Endothelial cell of umbilical vein (primary cell): Measurements from ENCODE around the gene ATP2B2. TPM values are rescaled to one million over a fixed set of nuclear protein-coding genes. Genes with fewer than 3 reads are reported as not detected.

Experiments
- Bru-seq: library from RNA; stranded (reverse); fragments of 400-500 nt; gene quantifications from one replicate; lab custom pipeline; 2021; lab: Mats Ljungman, UMichigan
- BruChase-seq, 2 experiments: library from RNA; stranded (reverse); fragments of 400-500 nt; gene quantifications; one replicate each; lab custom pipeline; 2021; lab: Mats Ljungman, UMichigan
- BruUV-seq: library from RNA; stranded (reverse); fragments of 400-500 nt; replicated peaks from 2 replicates; lab custom pipeline; 2021; lab: Mats Ljungman, UMichigan
- CTCF ChIA-PET: fragments of 300-600, 350-600 bp; sonication (Branson Sonifier 250); formaldehyde crosslinking; loops from one replicate; lab custom pipeline; 2021; ENCODE audit warnings: antibody characterized with exemption, inconsistent platforms; lab: Charles Lee
- POLR2A ChIA-PET: fragments of 300-600, 350-600 bp; sonication (Branson Sonifier 250); formaldehyde crosslinking; loops from one replicate; lab custom pipeline; 2021; ENCODE audit warnings: antibody characterized with exemption, inconsistent platforms; lab: Charles Lee
- DNase-seq: peaks from one replicate; pipeline ENCODE4 v3.0.0-alpha.2; 2011; ENCODE audit warnings: low read depth, low spot score
- FAIRE-seq: peaks from 2 replicates; lab custom pipeline; 2011; peaks lifted over from hg19 to GRCh38; lab: Jason Lieb, UNC
- H2AFZ ChIP-seq: 2 replicates; pipeline ENCODE4 v1.6.0; 2012; ENCODE audit warnings: low read depth, low read length, control low read depth, inconsistent platforms
- H3K27ac ChIP-seq: 2 replicates; pipeline ENCODE4 v1.5.1; 2011; ENCODE audit warnings: low read depth, mild to moderate bottlenecking, control low read depth, low read length, moderate library complexity; ENCODE audit not compliant: insufficient read depth
- H3K27me3 ChIP-seq, 2 experiments: 2 replicates each; pipeline versions ENCODE4 v1.6.0 to v1.6.1; 2011; ENCODE audit warnings: low read length in 2 of 2, mixed read lengths in 1 of 2; ENCODE audit not compliant: control insufficient read depth in 2 of 2, insufficient read depth in 2 of 2
- H3K36me3 ChIP-seq, 2 experiments: 2 replicates in 1 of 2; 3 replicates in 1 of 2; pipeline ENCODE4 v1.5.1; 2011; ENCODE audit warnings: low read length in 2 of 2, mild to moderate bottlenecking in 1 of 2, moderate library complexity in 1 of 2; ENCODE audit not compliant: control insufficient read depth in 2 of 2, insufficient read depth in 2 of 2; ENCODE audit errors: extremely low read depth in 1 of 2
- H3K4me1 ChIP-seq: 3 replicates; pipeline ENCODE4 v1.5.1; 2011; ENCODE audit warnings: mild to moderate bottlenecking, low read length; ENCODE audit not compliant: control insufficient read depth, insufficient read depth; ENCODE audit errors: extremely low read depth
- H3K4me2 ChIP-seq: 2 replicates; pipeline ENCODE4 v1.6.1; 2011; ENCODE audit warnings: low read length, control low read depth, mixed read lengths; ENCODE audit not compliant: insufficient read depth
- H3K4me3 ChIP-seq, 3 experiments: fragments of 200-600 bp in 1 of 3; sonication (generic), shearing (Covaris generic) in 1 of 3; replicated peaks in 1 of 3; 2 replicates each; pipeline ENCODE4 v1.5.1; 2011 to 2016; ENCODE audit warnings: control low read depth in 3 of 3, low read length in 3 of 3, mild to moderate bottlenecking in 2 of 3, inconsistent platforms in 1 of 3, low read depth in 1 of 3, moderate library complexity in 1 of 3; ENCODE audit not compliant: insufficient read depth in 1 of 3
- H3K79me2 ChIP-seq: 2 replicates; pipeline ENCODE4 v1.6.0; 2012; ENCODE audit warnings: low read length, inconsistent platforms; ENCODE audit not compliant: control insufficient read depth, insufficient read depth
- H3K9ac ChIP-seq: replicated peaks from 2 replicates; pipeline ENCODE3; 2011; ENCODE audit warnings: low read length, control low read depth; ENCODE audit not compliant: insufficient read depth; ENCODE audit errors: extremely low read depth
- H3K9me1 ChIP-seq: replicated peaks from 3 replicates; pipeline ENCODE4 v1.6.0; 2011; ENCODE audit warnings: mild to moderate bottlenecking, low read length; ENCODE audit not compliant: control insufficient read depth, insufficient read depth; ENCODE audit errors: extremely low read depth
- H3K9me3 ChIP-seq: replicated peaks from 2 replicates; pipeline ENCODE4 v1.5.1; 2012; ENCODE audit warnings: low read length, inconsistent platforms; ENCODE audit not compliant: control insufficient read depth, insufficient read depth
- H4K20me1 ChIP-seq: replicated peaks from 2 replicates; pipeline ENCODE3; 2011; ENCODE audit warnings: mild to moderate bottlenecking, low read length; ENCODE audit not compliant: control insufficient read depth, insufficient read depth; ENCODE audit errors: extremely low read depth
- EZH2 ChIP-seq: IDR thresholded peaks from 2 replicates; pipeline ENCODE4 v1.6.1; 2012; ENCODE audit warnings: borderline replicate concordance, low read depth, mild to moderate bottlenecking, moderate library complexity, low read length, inconsistent platforms; ENCODE audit not compliant: severe bottlenecking
- FOS ChIP-seq: IDR thresholded peaks from 2 replicates; pipeline ENCODE4 v1.6.1; 2011; ENCODE audit warnings: mild to moderate bottlenecking, low read length, moderate library complexity, borderline replicate concordance; ENCODE audit not compliant: insufficient read depth
- GATA2 ChIP-seq: IDR thresholded peaks from 2 replicates; pipeline ENCODE4 v1.7.0; 2011; ENCODE audit warnings: low read depth, mild to moderate bottlenecking, moderate library complexity, mixed read lengths, low read length; ENCODE audit not compliant: insufficient read length, insufficient read depth
- JUN ChIP-seq: IDR thresholded peaks from 2 replicates; pipeline ENCODE4 v1.6.1; 2011; ENCODE audit warnings: borderline replicate concordance, low read depth; ENCODE audit not compliant: insufficient read length, insufficient read depth
- MYC ChIP-seq: IDR thresholded peaks from one replicate; pipeline ENCODE4 v1.6.1; 2011; ENCODE audit warnings: mild to moderate bottlenecking, low read depth, low read length
- POLR2A ChIP-seq: IDR thresholded peaks from 2 replicates; pipeline ENCODE4 v1.6.1; 2012; ENCODE audit warnings: low read depth, mild to moderate bottlenecking, control low read depth, low read length
- POLR2AphosphoS5 ChIP-seq: IDR thresholded peaks from 2 replicates; pipeline ENCODE4 v1.6.1; 2012; ENCODE audit warnings: low read depth, mild to moderate bottlenecking, control low read depth, low read length, moderate library complexity; ENCODE audit not compliant: insufficient read depth
- dilution Hi-C: fragments of 300-500 bp; cut with MboI; formaldehyde crosslinking; loops from one replicate; pipeline ENCODE4 v1.15.0; 2019; ENCODE audit warnings: low sequenced_read_pairs; ENCODE audit not compliant: extremely low pct_ligation_motif_present
- intact Hi-C: fragments of 100-400 bp; cut with micrococcal nuclease; formaldehyde crosslinking; loops from one replicate; pipeline ENCODE4 v1.10.0; 2022
- long read RNA-seq: library from polyadenylated mRNA; stranded (forward); transcript quantifications from one replicate; pipeline ENCODE4 v2.0.0, GENCODE V29; 2021
- polyA minus RNA-seq, 3 experiments: library from RNA; depleted of rRNA, polyadenylated mRNA; stranded (reverse); fragments of >200 nt; gene quantifications; 1 replicate in 1 of 3; 2 replicates in 2 of 3; pipeline ENCODE4 v1.2.3, GENCODE V29; 2011
- polyA plus RNA-seq, 4 experiments: library from polyadenylated mRNA; depleted of rRNA in 3 of 4; stranded (reverse) in 3 of 4; unstranded in 1 of 4; fragments of >200 nt; gene quantifications; 2 replicates each; pipeline versions ENCODE4 v1.2.1 to v1.2.3, GENCODE V29; 2011 to 2012; ENCODE audit warnings: missing spikeins in 1 of 4
- total RNA-seq: library from RNA; stranded (reverse); gene quantifications from 2 replicates; pipeline ENCODE4 v1.2.3, GENCODE V29; 2021
- TF ChIP-seq, protein P1 (sequence below): IDR thresholded peaks from 2 replicates; pipeline ENCODE4 v1.6.1; 2011; ENCODE audit not compliant: insufficient read depth, insufficient read length
- TF ChIP-seq, protein P2 (sequence below), 2 donors: IDR thresholded peaks; 1 replicate in 1 of 2; 2 replicates in 1 of 2; pipeline ENCODE4 v1.5.1; 2011; ENCODE audit warnings: low read length in 2 of 2, mild to moderate bottlenecking in 2 of 2, moderate library complexity in 2 of 2, control low read depth in 1 of 2, inconsistent platforms in 1 of 2, low read depth in 1 of 2; ENCODE audit not compliant: insufficient read depth in 1 of 2; ENCODE audit errors: extremely low read depth in 1 of 2

ATP2B2 gene
- total RNA-seq (not detected in 2 replicates), polyA plus RNA-seq (not detected in 2 replicates), polyA minus RNA-seq (not detected in 2 replicates), Bru-seq, nascent RNA (percentile 0 among the genes with signal in this experiment), BruChase-seq, experiment 1, labeled RNA remaining after a 6-hour chase (not detected), BruChase-seq, experiment 2, labeled RNA remaining after a 2-hour chase (not detected)
- not detected in 2 replicates for polyA plus RNA-seq (2011; cell fraction: cytosol; rRNA removed)
- polyA plus RNA-seq (2011; cell fraction: nucleus; rRNA removed): not detected in 2 replicates
- not detected in 2 replicates for polyA plus RNA-seq (2012)
- not detected for polyA minus RNA-seq (2011; cell fraction: cytosol; rRNA and poly(A)+ RNA removed)
- not detected in 2 replicates for polyA minus RNA-seq (2011; cell fraction: nucleus; rRNA and poly(A)+ RNA removed)
- long read RNA-seq: 0 reads

DNA sequence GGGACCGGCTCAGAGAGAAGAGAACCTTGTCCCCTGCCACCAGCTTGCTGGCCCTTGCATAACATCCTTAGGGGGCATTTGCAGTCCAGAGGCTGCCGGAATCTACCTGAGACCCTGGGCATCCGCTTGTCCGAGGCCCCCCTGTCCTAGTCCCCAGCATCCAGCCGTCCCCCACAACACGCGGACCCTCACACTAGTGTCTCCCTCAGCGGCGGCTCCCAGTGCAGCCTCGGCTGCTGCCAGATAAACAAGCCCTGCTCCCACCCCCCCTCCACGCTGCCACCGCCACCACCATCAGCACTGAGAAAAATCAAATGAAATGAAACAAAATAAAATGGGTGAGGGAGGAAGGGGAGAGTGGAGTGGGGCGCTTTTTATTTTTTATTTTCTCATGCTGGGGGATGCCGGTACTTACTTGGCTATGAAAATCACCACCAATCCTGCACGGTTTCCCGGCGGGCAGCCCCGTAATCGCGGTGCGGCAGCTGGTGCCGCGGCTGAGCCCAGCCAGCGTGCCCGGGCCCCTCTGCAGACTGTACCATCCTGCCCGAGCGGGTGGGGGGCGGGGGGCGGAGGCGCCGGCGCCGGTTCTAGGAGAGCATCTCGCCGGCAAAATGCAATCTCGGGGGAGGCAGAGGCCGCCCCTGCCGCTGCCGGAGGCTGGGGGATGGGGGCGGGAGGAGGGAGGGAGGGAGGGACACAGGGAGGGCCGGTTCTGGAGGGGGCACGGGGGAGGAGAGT lies at the start of gene ATP2B2:
Gene ATP2B2, minus strand, starts transcription at position 537 of the 741 bp plus-strand sequence. CDS start 56,043 bp downstream, outside the sequence.
- FAIRE-seq: no peak
- Histone ChIP-seq H3K4me3 (no peak within 1 kb of the TSS), H3K27me3 (peaks cover 10 to 12% of the 10 kb centered on the region in 2 experiments), H3K36me3 (no peaks in the 10 kb centered on the region), H2AFZ (no peak within 1 kb of the TSS), H3K9me1 (no peaks in the 10 kb centered on the region), H4K20me1 (no peaks in the 10 kb centered on the region), H3K79me2 (no peaks in the 10 kb centered on the region), H3K4me2 (no peak within 1 kb of the TSS), H3K9ac (no peak within 1 kb of the TSS), H3K9me3 (no peaks in the 10 kb centered on the region), H3K4me1 (no peaks in the 10 kb centered on the region), H3K27ac (no peak within 1 kb of the TSS)
- POLR2A ChIA-PET: no interaction called here
- CTCF ChIA-PET: no interaction called here
- dilution Hi-C loops: no loop called here
- intact Hi-C loops: no loop called here
- BruUV-seq: no TSS peak
- no peak for DNase-seq
- TF ChIP-seq, protein P1, sequence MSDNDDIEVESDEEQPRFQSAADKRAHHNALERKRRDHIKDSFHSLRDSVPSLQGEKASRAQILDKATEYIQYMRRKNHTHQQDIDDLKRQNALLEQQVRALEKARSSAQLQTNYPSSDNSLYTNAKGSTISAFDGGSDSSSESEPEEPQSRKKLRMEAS: no peak

GRCh38 chr3:10554746-10555145 lies 49.4 kb upstream of the ATP2B2 start:
- intact Hi-C loops (no loop called here), dilution Hi-C loops (no loop called here)
- CTCF ChIA-PET: no interaction called here
- no peaks in the 10 kb centered on the region for H4K20me1 ChIP-seq
- no peak overlapping the region for H3K4me2 ChIP-seq
- H3K79me2 ChIP-seq: no peaks in the 10 kb centered on the region
- DNase-seq (no peak), FAIRE-seq (no peak)
- H3K9me3 ChIP-seq: no peaks in the 10 kb centered on the region
- no peak overlapping the region for H2AFZ ChIP-seq
- no peaks in the 10 kb centered on the region for H3K36me3 ChIP-seq
- no peak overlapping the region for H3K9ac ChIP-seq
- no peaks in the 10 kb centered on the region for H3K9me1 ChIP-seq
- TF ChIP-seq MYC (no peak), POLR2A (no peak), FOS (no peak), EZH2 (no peak), JUN (no peak), GATA2 (no peak), POLR2AphosphoS5 (no peak)
- TF ChIP-seq, protein P2, sequence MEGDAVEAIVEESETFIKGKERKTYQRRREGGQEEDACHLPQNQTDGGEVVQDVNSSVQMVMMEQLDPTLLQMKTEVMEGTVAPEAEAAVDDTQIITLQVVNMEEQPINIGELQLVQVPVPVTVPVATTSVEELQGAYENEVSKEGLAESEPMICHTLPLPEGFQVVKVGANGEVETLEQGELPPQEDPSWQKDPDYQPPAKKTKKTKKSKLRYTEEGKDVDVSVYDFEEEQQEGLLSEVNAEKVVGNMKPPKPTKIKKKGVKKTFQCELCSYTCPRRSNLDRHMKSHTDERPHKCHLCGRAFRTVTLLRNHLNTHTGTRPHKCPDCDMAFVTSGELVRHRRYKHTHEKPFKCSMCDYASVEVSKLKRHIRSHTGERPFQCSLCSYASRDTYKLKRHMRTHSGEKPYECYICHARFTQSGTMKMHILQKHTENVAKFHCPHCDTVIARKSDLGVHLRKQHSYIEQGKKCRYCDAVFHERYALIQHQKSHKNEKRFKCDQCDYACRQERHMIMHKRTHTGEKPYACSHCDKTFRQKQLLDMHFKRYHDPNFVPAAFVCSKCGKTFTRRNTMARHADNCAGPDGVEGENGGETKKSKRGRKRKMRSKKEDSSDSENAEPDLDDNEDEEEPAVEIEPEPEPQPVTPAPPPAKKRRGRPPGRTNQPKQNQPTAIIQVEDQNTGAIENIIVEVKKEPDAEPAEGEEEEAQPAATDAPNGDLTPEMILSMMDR (IDR thresholded peaks at IDR 0.05; ENCODE audit: extremely low read depth in 1 of 2, insufficient read depth in 1 of 2, low read depth in 1 of 2, low read length in 2 of 2): no peak
- TF ChIP-seq, protein P1: no peak
- no peak overlapping the region for H3K27ac ChIP-seq
- POLR2A ChIA-PET: no interaction called here
- no peaks in the 10 kb centered on the region for H3K4me1 ChIP-seq
- H3K4me3 ChIP-seq: no peak overlapping the region
- H3K27me3 ChIP-seq: no peaks in the 10 kb centered on the region
- no TSS peak for BruUV-seq
